Measurements from ENCODE around the gene SPECC1L.
"Not testable (repeated sequence)": the region's sequence is repeated elsewhere in the genome, so short reads cannot be mapped to it uniquely, and the experiment has no call there.

SPECC1L gene

DNA sequence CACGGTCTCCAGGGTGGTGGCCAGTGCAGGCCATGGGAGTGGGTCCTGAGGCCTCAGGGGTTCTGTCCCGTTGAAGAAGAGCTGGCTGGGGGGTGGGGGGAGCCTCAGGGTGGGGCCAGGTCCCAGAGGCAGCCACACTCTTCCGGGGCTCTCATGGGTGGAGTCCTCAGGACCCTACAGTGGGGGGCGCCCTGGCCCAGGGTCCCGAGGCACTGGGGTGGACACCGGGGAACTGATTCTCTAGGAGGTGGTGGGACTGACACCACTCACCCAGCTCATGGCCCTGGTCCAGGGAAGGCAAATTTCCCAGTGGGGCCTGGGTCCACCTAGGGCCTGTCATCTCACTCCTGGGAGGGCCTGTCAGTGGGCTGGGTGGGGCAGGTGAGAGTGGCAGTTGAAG, 38.5 kb upstream of the SPECC1L start:
- TF ChIP-seq, protein P1, sequence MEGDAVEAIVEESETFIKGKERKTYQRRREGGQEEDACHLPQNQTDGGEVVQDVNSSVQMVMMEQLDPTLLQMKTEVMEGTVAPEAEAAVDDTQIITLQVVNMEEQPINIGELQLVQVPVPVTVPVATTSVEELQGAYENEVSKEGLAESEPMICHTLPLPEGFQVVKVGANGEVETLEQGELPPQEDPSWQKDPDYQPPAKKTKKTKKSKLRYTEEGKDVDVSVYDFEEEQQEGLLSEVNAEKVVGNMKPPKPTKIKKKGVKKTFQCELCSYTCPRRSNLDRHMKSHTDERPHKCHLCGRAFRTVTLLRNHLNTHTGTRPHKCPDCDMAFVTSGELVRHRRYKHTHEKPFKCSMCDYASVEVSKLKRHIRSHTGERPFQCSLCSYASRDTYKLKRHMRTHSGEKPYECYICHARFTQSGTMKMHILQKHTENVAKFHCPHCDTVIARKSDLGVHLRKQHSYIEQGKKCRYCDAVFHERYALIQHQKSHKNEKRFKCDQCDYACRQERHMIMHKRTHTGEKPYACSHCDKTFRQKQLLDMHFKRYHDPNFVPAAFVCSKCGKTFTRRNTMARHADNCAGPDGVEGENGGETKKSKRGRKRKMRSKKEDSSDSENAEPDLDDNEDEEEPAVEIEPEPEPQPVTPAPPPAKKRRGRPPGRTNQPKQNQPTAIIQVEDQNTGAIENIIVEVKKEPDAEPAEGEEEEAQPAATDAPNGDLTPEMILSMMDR (conservative IDR thresholded peaks at IDR 0.05; ENCODE audit: control insufficient read depth, insufficient read depth, low read depth, low read length) = no peak
- no peak overlapping the region for H3K4me3 ChIP-seq (ENCODE audit: control insufficient read depth, low read depth, low read length)
- no peak for DNase-seq (ENCODE audit: low read depth)

DNA sequence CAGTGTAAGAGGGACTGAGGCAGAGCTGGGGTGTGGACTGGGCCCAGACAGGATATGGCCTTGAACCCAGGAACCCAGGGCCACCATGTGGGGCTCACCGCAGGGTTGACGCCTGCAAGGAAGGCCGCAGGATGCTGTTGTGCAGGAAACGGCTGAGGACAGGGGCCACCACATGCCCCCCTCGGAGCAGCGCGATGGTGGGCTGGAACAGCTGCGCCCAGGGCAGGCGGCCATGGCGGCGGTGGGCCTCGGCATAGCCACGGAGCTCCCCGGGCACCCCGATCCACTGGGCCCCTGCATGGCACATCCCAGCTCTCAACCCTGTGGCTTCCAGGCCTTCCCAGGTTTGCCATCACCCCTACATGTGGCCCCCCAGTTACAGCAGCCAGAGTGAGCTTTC, 37.9 kb upstream of the SPECC1L start:
- no peak for DNase-seq (ENCODE audit: low read depth)
- TF ChIP-seq, protein P1 (conservative IDR thresholded peaks at IDR 0.05; ENCODE audit: control insufficient read depth, insufficient read depth, low read depth, low read length) = no peak
- no peak overlapping the region for H3K4me3 ChIP-seq (ENCODE audit: control insufficient read depth, low read depth, low read length)

- TF ChIP-seq, protein P1 (conservative IDR thresholded peaks at IDR 0.05; ENCODE audit: control insufficient read depth, insufficient read depth, low read depth, low read length) = no peak
- no peak for DNase-seq (ENCODE audit: low read depth)
These were observed 37.4 kb upstream of the SPECC1L start for GRCh38 chr22:24233235-24233634.

DNA sequence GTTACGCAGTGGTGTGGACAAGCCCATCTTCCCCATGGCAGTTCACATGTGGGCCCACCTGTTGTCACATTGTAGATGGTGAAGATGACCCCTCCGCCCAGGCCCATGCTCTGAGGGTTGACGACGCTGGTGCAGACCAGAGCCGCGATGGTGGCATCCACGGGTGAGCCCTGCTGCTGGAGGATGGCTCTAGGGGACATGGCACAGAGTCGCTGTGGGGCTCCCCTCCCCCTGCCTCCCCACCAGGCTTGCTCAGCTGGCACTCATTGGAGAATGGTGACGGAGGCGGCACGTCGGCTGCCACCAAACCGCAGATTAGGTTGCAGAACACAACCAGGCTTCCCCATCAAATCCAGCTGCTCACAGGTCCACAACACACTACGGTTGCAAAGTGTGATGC, 36.8 kb upstream of the SPECC1L start:
- no peak for DNase-seq (ENCODE audit: low read depth)
- no peak overlapping the region for H3K4me3 ChIP-seq (ENCODE audit: control insufficient read depth, low read depth, low read length)
- TF ChIP-seq, protein P1 (conservative IDR thresholded peaks at IDR 0.05; ENCODE audit: control insufficient read depth, insufficient read depth, low read depth, low read length) = no peak

More at GRCh38 chr22:24233235-24233634, 37.4 kb upstream of the SPECC1L start:
- H3K4me3 ChIP-seq (ENCODE audit: control insufficient read depth, low read depth, low read length) = no peak overlapping the region

DNA sequence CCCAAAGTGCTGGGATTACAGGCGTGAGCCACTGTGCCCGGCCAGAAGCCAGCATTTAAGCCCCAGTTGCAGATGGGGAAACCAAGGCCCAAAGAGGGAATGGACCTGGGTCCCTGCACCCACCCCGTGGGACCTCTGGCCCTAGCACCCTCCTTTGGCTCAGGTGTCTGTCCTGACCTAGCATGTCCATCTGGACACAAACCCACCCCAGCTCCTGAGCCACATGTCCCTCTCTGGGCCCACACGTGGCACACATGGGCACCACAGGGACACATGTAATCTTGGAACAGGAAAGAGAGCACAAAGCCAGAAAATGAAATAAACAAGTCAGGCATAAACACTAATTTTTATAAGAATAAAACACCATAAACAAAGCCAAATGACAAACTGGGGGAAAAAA, 35.3 kb upstream of the SPECC1L start:
- no peak overlapping the region for H3K4me3 ChIP-seq (ENCODE audit: control insufficient read depth, low read depth, low read length)
- TF ChIP-seq, protein P1 (conservative IDR thresholded peaks at IDR 0.05; ENCODE audit: control insufficient read depth, insufficient read depth, low read depth, low read length) = no peak
- DNase-seq (ENCODE audit: low read depth) = no peak

DNA sequence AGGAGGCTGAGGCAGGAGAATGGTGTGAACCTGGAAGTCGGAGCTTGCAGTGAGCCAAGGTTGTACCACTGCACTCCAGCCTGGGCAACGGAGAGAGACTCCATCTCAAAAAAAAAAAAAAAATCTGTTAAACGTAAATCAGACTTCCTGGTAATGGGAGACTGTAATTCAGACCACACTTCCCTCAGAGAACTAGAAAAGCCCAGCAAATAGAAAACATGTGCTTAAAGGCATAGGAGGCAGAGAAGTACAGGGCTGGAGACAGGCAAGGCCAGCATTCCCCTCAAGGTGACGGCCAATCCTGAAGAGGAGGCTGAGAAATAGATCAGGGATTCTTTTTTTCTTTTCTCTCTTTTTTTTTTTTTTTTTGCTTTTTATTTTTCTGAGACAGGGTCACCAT, 34.0 kb upstream of the SPECC1L start:
- TF ChIP-seq, protein P1 (conservative IDR thresholded peaks at IDR 0.05; ENCODE audit: control insufficient read depth, insufficient read depth, low read depth, low read length) = no peak
- no peak overlapping the region for H3K4me3 ChIP-seq (ENCODE audit: control insufficient read depth, low read depth, low read length)
- peak; percentile 44 for DNase-seq (ENCODE audit: low read depth)

GRCh38 chr22:24238101-24238694, 32.4 kb upstream of the SPECC1L start:
- H3K4me3 ChIP-seq (ENCODE audit: control insufficient read depth, low read depth, low read length) = not testable (repeated sequence)
- peak; percentile 38 for DNase-seq (ENCODE audit: low read depth)

Data from fibroblast of mammary gland (primary cell).